Fibroblast of pulmonary artery (primary cell): ENCODE results near the gene HTRA3.
A peak's percentile ranks its signal among the peaks of the same experiment; 100 is the strongest.

ENCODE experiments used
- DNase-seq: peaks from one replicate; pipeline ENCODE4 v3.0.0-alpha.2; 2010; ENCODE audit warnings: low read depth
- H3K4me3 ChIP-seq: replicated peaks from 2 replicates; pipeline ENCODE4 v1.5.1; 2011; ENCODE audit warnings: low read depth, mild to moderate bottlenecking, control low read depth, low read length, moderate library complexity
- CTCF ChIP-seq: IDR thresholded peaks from 2 replicates; pipeline ENCODE4 v1.5.1; 2011; ENCODE audit warnings: mild to moderate bottlenecking, control low read depth, low read length, inconsistent platforms; ENCODE audit errors: missing control alignments

Gene HTRA3

GRCh38 chr4:8308856-8309771 is 39.6 kb downstream of the HTRA3 start:
- no peak overlapping the region for H3K4me3 ChIP-seq
- DNase-seq: peak; percentile 60
- TF ChIP-seq CTCF: peak; percentile 23

- DNase-seq: no peak
- no peak for TF ChIP-seq CTCF
- H3K4me3 ChIP-seq: no peak overlapping the region
Measured at GRCh38 chr4:8310306-8310705, 40.8 kb downstream of the HTRA3 start.

GRCh38 chr4:8311101-8312068 is 41.8 kb downstream of the HTRA3 start:
- DNase-seq: no peak
- no peak for TF ChIP-seq CTCF
- H3K4me3 ChIP-seq: no peak overlapping the region

GRCh38 chr4:8312069-8312445 is 42.5 kb downstream of the HTRA3 start:
- H3K4me3 ChIP-seq: no peak overlapping the region
- no peak for TF ChIP-seq CTCF
- DNase-seq: no peak

GRCh38 chr4:8312976-8313375 is 43.4 kb downstream of the HTRA3 start:
- TF ChIP-seq CTCF: no peak
- no peak for DNase-seq
- H3K4me3 ChIP-seq: no peak overlapping the region

GRCh38 chr4:8314691-8315255 is 45.2 kb downstream of the HTRA3 start:
- H3K4me3 ChIP-seq: no peak overlapping the region
- DNase-seq: no peak
- TF ChIP-seq CTCF: no peak
